DMS 273 treated with DMSO at 0.1 percent for 48 hours (cell line): ENCODE data around the gene GNS.
"Not testable (repeated sequence)": the region's sequence is repeated elsewhere in the genome, so short reads cannot be mapped to it uniquely, and the experiment has no call there.

Source experiments
- DNase-seq: peaks from one replicate; lab custom pipeline; 2025; lab: John Stamatoyannopoulos, UW

The GNS gene

DNA sequence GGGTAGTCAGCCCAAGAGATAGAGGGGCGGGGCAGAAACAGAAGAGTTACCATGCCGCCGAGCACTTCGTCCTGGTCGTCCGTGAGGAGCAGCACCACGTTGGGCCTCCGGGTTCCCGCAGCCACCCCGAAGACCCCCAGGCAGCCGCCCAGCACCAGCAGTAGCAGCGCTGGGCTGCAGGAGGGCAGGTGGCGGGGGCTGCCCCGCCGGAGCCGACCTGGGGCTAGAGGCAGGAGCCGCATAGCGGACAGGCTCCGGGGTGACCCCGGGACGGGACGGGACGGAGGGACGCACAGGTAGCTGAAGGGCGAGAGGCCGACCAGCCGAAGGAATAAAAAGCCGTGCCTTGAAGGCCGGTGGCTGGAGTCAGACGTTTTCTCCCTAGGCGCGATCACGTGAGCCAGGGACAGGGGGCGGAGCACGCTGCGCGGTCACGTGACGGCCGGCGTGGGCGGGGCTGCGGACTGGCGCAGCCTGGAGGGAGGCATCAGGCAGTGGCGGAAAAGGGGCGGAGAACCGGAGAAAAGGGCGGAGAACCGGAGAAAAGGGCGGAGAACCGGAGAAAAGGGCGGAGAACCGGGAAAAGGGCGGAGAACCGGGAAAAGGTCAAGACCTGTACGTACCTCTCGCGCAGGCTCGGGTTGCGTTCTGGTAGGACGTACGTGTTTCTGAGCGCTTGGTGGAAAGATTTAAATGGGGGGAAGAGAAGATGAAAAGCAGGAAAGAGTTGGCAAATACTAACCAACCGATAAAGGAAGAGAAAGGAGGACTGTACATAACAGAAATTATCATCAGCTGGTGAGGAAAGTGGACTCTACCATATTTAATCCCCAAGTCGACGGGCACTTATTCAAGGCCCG, at the start of gene GNS:
GNS (minus strand) TSS at position 372 of the 860 bp plus-strand sequence; CDS start at position 242, 130 bp downstream.
- DNase-seq, result peak; percentile 31

GRCh38 chr12:64808110-64808509, 48.9 kb upstream of the GNS start:
- DNase-seq, result no peak

DNA sequence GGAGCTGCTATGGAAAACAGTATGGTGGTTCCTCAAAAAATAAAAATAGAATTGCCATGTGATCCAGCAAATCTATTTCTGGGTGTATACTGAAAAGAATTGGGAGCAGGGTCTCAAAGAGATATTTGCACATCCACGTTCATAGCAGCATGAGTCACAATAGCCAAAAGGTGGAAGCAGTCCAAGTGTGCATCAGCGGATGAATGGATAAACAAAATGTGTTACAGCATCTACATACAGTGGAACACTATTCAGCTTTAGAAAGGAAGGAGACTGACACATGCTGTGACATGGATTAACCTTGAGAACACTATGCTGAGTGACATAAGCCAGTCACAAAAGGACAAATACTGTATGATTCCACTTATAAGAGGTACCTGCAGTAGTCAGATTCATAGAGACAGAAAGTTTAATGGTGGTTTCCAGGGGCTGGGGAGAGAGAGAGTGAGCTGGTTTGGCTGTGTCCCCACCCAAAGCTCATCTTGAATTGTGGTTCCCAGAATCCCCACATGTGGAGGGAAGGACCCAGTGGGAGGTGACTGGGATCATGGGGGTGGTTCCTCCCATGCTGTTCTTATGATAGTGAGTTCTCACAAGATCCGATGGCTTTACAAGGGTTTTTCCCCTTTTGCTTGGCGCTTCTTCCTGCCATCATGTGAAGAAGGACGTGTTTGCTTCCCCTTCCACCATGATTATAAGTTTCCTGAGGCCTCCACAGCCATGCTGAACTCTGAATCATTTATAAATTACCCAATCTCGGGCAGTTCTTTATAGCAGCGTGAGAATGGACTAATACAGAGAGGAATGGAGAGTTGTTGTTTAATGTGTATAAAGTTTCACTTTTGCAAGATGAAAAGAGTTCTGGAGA, 47.6 kb upstream of the GNS start:
- no peak for DNase-seq

GRCh38 chr12:64806173-64806572, 47.0 kb upstream of the GNS start:
- no peak for DNase-seq

GRCh38 chr12:64802180-64802775, 43.1 kb upstream of the GNS start:
- not testable (repeated sequence) for DNase-seq

DNA sequence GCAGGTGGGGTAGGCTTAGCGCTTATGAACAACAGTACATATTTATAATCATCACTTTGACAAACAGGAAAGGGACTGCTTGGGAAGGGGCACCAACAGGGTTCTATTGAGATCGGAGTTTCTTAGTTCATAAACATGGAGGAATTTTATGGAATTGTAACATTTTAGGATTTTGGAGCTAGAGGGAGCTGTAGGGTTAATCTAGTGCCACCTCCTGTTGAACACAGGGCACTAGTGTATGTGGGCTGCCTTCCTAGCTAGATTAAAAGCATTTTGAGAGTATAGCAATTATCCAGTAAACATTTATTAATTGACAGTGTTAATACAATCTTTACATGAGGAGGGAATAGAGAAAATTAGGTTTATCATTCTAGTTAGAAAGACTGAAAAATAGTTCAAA, 42.2 kb upstream of the GNS start:
- no peak for DNase-seq

- DNase-seq, result no peak
Observed at GRCh38 chr12:64800640-64801039, 41.4 kb upstream of the GNS start.

DNA sequence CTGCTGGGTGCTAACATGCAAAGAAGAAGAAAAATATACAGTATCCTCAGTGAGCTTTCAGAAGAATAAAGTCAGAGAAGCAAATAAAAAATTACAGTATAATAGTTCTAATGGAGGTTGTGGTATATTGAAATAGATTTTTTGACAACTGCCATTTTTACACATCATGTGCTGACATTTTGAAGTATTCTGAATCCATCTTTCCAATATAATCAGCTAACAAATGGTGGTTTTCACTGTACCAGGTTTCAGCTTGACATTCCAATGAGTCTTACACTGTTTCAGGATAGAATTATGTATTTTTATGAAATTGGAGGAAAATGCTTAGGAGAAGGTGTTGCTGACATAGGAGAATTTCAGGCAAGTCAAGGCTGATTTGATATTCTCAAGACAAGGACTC, 39.0 kb upstream of the GNS start:
- no peak for DNase-seq

DNA sequence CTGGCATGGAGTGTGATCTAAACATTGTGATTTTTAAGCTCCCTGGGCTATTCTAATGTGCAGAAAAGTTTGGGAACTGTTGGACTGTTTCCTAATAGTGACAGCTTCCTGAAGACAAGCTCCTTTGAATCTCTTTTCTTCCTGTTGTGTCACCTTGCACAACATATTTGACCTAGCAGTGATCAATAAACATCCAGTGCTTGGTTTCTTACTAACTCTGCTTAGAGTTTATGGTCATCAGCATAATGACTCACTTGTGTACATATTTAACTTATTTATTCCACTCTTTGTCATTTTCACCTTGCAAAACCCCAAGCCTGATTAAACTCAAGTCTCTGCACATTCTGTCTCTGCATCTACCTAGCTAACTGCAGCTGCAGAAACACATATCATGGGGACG, 38.0 kb upstream of the GNS start:
- DNase-seq, result no peak

DNA sequence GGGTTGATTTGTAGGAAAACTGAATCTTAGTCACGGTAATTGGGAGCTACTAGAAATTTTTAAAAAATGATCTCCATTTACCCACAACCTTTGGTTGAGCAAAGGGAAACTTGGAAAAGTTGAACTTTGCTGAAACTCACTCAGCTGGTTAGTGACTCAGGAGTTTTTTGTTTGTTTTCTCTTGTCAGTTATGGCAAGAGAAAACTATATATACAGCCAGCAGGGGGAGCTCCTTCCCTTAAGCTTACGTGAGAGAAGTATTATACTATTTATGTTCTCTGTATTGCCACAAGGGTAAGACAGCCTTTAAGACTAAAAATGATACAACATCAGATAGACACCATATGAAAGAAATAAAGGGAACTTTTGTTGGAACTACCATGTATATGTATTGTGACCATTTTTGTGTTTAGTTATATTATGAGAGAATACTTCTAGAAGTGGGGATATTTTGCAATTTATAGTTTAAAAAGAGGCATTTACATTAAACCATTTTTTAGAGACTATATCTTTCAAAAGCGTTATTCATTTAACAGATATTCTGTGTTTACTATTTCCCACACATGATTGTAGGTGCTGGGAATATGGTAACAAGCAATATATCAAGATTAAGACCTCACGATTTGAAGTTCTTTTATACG, 37.1 kb upstream of the GNS start:
- DNase-seq, result no peak

DNA sequence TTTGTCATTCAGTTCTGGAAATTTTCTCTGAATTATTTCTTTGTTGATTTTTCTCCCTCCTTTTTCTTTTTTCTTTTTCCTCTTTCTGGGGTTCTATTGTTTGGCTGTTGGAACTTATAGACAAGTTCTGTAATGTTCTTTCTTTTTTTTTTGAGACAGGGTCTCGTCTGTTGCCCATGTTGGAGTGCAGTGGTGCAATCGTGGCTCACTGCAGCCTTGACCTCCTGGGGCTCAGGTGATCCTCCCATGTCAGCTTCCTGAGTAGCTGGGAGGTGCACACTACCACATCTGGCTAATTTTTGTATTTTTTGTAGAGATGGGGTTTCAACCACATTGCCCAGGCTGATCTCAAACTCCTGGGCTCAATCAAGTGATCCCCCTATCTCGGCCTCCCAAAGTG, 35.1 kb upstream of the GNS start:
- DNase-seq, result no peak

DNA sequence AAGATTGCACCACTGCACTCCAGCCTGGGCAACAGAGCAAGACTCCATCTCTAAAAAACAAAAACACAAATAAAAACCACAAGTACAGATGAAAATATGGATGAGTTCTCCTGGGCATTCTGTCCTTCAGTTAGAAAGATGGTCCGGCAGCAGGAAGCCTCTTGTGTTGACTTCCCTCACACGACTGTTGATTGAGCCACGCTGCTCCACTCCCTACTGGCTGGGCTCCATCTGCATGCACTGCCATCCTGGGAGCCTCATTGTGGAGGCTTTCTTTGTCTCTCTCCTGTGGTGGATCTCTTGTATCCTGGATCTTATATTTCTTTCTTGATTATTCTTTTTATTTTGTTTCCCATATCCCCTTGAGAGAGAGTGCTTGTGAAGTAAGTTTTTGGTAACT, 34.4 kb upstream of the GNS start:
- no peak for DNase-seq

- DNase-seq, result no peak
Observed at GRCh38 chr12:64792128-64792527, 32.9 kb upstream of the GNS start.

GRCh38 chr12:64791036-64791435, 31.8 kb upstream of the GNS start:
- DNase-seq, result no peak

DNA sequence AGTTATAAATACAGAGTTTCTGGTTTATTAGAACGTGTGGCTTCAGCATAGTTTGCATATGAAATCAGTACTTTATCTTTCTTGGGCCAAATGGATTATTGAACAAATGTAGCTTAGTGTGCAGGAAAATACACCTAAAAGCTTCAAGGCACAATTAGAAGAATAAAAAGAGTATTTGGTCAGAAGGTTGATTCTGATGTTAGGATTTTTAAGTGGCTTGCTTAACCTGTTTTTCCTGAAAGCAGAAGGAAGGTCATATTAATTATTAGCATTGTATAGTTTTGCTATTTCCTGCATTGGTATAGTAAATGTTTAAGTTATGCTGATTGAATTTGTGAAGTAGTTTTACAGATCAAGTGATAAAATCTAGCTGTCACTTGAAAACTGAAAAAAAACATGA, 31.0 kb upstream of the GNS start:
- DNase-seq, result no peak

- DNase-seq, result no peak
Observed at GRCh38 chr12:64785838-64786237, 26.6 kb upstream of the GNS start.

DNA sequence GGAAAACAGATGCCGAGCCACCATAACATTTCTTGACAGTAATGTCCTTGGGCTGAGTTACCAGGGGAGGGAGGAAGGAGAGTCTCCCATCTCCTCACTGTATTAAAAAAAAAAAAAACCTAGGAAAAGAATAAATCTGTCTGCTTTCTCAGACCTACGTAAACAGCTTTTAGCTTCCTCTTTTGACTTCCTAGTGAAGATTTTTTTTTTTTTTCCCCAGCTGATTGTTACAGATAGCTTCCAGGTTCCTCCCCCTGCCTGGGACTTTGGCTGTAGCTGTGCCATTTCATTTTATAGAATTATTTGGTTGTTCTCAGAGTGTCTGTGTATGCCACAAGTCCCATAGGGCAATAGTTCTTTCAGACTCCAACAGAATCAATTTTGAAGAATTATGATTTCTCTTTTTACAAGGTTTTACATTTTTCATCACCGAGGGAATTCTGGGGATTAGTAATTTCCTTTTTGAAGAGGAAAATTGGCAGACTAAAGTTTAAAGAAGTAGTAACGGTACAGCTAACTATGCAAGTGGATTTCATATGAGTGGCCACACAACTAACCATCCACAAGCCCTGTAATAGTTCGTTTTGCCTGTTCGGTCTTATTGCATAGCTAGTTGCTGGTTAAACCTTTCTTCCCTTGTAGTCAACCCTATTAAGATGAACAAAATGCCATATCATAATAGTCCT, 23.1 kb upstream of the GNS start:
- no peak for DNase-seq

- DNase-seq, result no peak
Observed at GRCh38 chr12:64781280-64782190, 22.3 kb upstream of the GNS start.

GRCh38 chr12:64780531-64781279, 21.5 kb upstream of the GNS start:
- DNase-seq, result no peak

DNA sequence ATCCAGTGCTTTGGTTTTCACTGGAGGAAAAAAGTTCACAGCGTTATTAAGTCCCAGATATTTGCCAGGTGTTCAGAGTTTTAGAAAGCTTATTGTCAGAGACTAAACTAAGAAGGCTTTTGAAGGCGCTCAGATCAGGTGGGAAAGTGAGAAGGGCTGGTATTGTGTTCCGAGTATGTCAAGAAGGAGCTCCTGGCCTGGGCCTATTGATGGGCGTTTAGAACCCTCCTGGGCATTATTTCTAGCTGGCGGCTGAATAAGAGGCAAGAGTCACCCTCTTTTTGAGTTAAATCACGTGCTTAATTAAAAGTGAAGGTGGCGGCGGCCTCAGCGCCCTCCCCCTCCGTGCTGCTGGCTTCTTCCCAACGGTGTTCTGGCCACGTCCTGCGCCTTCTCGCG, 20.9 kb upstream of the GNS start:
- DNase-seq, result no peak
